Stimulated activated CD8-positive, alpha-beta memory T cell treated with anti-CD3 and anti-CD28 coated beads, Interleukin-15, amount 100 ng/mL, for 1 hour (primary cell): ENCODE data around the gene MLYCD.
A peak's percentile ranks its signal among the peaks of the same experiment; 100 is the strongest.
"Not testable (repeated sequence)": the region's sequence is repeated elsewhere in the genome, so short reads cannot be mapped to it uniquely, and the experiment has no call there.

Source experiments
- DNase-seq: peaks from one replicate; pipeline ENCODE4 v3.0.0-alpha.2; 2020; ENCODE audit warnings: low read depth

MLYCD gene

GRCh38 chr16:83940630-83941378 lies 41.9 kb downstream of the MLYCD start:
- DNase-seq, result no peak

- DNase-seq, result not testable (repeated sequence)
These were observed 42.6 kb downstream of the MLYCD start for GRCh38 chr16:83941546-83941945.

- DNase-seq, result no peak
These were observed 43.2 kb downstream of the MLYCD start for GRCh38 chr16:83942074-83942473.

DNA sequence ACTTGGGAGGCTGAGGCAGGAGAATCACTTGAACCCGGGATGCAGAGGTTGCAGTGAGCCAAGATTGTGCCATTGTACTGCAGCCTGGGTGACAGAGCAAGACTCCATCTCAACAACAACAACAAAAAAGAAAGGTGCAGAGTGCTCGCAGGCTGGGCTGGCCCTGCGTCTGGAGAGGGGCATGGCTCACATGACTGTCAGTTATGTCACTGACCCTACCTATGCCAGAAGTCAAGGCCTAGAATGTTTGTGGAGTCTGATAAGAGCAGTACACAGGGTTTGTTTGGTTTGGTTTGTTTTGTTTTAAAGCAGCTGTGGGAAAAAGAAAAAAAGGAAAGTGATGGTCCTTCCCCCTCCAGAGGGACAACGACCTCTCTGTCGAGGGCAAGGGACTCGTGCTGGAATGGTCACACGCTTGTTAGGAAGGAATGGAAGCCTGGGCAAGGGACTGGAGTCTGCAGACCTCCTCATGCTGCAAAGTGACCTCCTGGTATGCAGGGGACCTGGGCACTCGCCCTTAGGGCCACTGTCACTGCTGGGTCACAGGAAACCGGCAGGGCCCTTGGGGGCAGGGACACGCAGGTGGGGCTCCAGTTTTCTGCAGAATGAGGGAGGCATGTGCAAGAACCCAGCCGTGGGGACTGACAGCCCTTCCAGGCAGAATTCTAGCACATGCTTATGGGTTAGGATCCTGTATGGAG lies 44.0 kb downstream of the MLYCD start:
- no peak for DNase-seq

DNA sequence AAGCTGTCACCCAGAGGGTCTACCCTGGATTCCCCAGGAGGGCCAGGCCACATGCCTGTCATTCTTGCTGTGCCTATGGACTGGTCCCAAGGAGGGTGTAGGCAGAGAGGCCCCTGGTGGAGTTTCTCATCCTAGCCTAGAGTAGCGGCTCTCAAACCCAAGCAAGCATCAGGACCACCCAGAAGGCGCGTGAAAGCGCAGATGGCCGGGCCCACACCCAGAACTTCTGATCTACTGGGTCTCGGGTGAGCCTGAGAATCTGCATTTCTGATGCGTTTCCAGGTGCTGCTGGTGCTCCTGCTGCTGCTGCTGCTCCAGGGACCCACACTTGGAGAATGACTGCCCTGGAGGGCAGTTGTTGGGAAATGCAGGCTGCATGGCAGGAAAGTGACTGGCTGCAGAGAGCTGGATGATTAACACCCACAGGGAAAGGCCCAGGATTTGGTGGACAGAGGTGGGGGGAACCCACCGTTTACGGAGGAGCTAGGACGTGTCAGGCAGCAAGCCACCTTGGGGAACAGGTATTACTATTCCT lies 44.7 kb downstream of the MLYCD start:
- no peak for DNase-seq

- DNase-seq, result no peak
These were observed 46.7 kb downstream of the MLYCD start for GRCh38 chr16:83945587-83945986.

DNA sequence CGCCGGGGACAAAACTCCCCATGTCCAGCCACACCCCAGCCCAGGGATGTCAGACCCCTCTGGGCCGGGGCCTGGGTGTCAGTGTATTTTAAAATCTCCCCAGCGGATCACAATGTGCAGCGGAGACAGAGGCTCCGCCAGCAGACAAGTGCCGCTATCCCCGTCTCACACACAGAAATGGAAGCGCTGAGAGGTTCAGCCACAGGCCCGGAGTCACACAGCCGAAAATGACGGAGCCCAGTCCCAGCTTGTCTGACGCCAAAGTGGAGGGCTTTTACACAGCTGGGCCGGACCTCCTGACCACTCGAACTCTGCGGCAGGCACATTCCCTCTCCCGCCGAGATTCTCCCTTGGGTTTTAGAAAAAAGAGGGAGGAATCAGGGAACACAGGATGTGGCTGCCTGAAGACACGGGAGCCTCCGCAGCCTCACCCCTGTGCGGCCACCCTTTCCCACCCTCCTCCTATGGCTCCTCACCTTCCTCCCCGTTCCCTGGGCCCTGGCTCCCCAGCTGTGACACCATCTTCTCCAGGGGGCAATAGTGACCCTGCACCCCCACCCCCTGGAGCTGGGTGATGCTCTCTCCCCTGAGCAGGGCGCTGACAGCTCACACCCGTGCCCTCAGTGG lies 47.4 kb downstream of the MLYCD start:
- no peak for DNase-seq

DNA sequence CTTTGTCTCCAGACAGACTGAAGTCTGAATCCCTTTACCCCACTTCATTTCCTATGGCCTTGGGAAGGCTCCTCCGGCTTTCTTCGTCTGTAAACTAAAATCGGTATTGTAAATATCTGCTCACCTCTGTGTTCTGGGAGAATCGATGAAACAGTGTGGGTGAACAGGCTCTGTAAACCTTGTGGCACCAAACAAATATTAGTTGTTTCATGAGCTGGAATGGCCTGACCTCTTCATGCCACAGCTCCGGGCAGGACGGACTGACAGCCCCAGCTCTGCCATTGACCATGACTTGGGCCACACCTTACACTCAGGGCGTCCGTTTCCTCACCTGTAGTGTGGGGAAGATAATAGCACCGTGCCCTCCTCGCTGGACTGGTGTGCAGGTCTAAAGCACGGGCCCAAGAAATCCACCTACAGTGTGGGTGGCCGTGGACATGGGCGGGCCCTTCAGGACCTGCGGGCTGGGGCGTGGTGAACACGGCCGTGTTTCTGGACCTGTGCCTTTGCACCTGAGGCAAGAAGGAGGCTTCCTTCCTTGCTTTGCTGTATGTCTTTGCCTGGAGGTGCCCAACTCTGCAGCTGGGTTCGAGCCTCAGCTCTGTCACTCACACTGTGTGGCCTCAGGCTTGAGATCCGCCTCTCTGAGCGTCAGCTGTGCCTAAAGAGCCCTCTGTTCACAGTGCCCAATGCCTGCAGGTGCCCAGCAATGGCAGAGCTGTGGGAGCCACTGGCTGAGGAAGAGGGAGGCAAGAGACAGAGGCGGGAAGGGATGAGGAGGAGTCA lies 48.1 kb downstream of the MLYCD start:
- no peak for DNase-seq

DNA sequence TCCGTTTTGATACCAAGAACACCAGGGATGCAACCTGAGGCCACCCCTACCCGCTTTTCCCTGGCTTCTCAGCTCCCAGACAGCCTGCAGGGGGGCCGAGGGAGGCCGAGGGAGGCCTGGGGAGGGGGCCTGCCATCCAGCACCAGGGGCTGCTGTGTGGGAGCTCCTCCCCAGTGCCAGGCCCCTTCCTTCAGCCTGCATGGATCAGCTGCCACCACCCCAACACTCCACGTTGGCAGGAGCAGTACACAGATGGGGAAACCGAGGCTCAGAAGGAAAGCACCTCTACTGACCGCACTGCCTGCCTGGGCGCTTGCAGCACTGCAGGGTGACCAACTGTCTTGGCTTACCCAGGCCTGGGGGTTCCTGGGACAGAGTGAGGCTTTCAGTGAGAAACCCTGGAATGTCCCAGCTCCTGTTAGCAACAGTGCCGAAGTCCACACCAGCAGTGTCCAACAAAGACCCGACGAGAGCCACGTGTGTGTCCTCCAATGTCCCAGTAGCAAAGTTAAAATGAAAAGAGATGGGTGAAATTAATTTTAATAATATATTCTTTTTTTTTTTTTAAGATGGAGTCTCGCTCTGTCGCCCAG lies 48.8 kb downstream of the MLYCD start:
- no peak for DNase-seq

- DNase-seq, result no peak
These were observed 50.2 kb downstream of the MLYCD start for GRCh38 chr16:83948914-83949723.

GRCh38 chr16:83949724-83950001 lies 50.7 kb downstream of the MLYCD start:
- no peak for DNase-seq

- not testable (repeated sequence) for DNase-seq
These were observed 52.0 kb downstream of the MLYCD start for GRCh38 chr16:83950862-83951399.

- DNase-seq, result no peak
These were observed 52.6 kb downstream of the MLYCD start for GRCh38 chr16:83951544-83951943.

GRCh38 chr16:83952587-83952939 lies 53.6 kb downstream of the MLYCD start:
- no peak for DNase-seq

GRCh38 chr16:83952940-83953795 lies 54.3 kb downstream of the MLYCD start, which contains the start of gene OSGIN1:
OSGIN1 (plus strand) TSS chr16:83953240; CDS start chr16:83957672, 4,432 bp downstream.
- peak; percentile 32 for DNase-seq

DNA sequence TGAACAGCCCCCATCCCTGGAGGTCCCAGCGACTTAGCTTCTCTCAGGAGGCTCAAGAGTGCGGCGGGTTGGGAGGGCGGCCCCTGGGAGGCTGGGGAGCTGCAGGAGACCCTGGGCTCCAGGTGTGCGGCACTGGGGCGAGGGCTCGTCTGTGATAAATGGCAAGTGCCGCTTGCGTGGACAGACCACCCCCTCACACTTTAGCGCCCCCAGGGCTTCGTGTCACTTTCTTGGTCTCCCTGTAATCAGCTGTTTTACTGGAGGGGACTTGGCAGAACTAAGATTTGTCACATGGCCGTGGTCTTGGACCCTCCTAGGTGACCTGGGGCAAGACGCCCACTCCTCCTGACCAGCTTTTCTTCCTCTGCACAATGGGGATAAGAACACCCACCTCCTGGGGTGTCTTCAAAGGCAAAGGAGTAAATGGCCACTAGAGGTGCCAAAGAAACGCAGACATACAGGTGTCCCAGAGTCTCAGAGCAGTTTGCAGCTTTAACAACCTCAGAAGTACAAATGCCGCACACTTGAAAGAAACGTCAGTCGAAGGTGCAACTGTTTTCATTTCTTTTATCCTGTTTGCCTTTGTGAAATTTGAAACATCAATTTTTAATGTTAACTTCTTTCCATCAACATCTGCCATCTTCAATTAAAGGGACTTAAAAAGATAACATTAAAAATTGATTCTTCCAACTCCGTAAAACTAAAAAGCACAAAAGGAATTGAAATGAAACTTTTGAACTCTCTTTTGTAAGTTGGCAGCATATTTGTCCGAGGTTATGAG lies 55.1 kb downstream of the MLYCD start:
- no peak for DNase-seq

- DNase-seq, result no peak
These were observed 55.7 kb downstream of the MLYCD start for GRCh38 chr16:83954577-83955016.

GRCh38 chr16:83955218-83956130 lies 56.6 kb downstream of the MLYCD start:
- no peak for DNase-seq
